ENCODE measurements around the gene CD79A. TPM values are rescaled to one million over a fixed set of nuclear protein-coding genes. Genes with fewer than 3 reads are reported as not detected.

CD79A gene
- total RNA-seq, 2 experiments from 2014 or later, result 3.7 to 3.8 TPM

GRCh38 chr19:41843371-41843770 is 33.7 kb upstream of the CD79A start:
- Histone ChIP-seq H3K27me3 (ENCODE audit: control insufficient read depth in 1 of 2, insufficient read depth in 2 of 2, low read length in 2 of 2) (peaks cover 0 to 8% of the 10 kb centered on the region in 2 experiments), H3K27ac (ENCODE audit: low read depth in 1 of 2, low read length in 2 of 2) (no peak overlapping the region), H3K36me3 (ENCODE audit: insufficient read depth, low read length) (no peaks in the 10 kb centered on the region), H3K4me1 (ENCODE audit: insufficient read depth, low read length) (no peaks in the 10 kb centered on the region), H3K4me3 (ENCODE audit: low read length) (no peak overlapping the region), H3K9me3 (ENCODE audit: control insufficient read depth in 1 of 2, insufficient read depth in 1 of 2, low read length in 2 of 2) (peaks cover 0 to 10% of the 10 kb centered on the region in 2 experiments)
- CTCF ChIA-PET, result interaction anchor here (0.5 to 0.6 kb wide), 2 partner anchors 11 to 170 kb away, joined by 3 to 5 read pairs; no protein-coding TSS in a partner anchor
- DNase-seq, result no peak
- Mint-ChIP-seq H3K27ac (no peak overlapping the region), H3K4me3 (no peak overlapping the region), H3K36me3 (ENCODE audit: low read depth) (no peaks in the 10 kb centered on the region), H3K4me1 (ENCODE audit: low read depth) (no peaks in the 10 kb centered on the region), H3K27me3 (peaks cover 12% of the 10 kb centered on the region), H3K9me3 (no peaks in the 10 kb centered on the region)
- POLR2A ChIA-PET, result no interaction called here
- intact Hi-C loops (cut with DNase I, micrococcal nuclease), result no loop called here
- TF ChIP-seq CTCF (IDR thresholded peaks at IDR 0.05), result no peak
- no peak for ATAC-seq (ENCODE audit: poor library complexity)

DNA sequence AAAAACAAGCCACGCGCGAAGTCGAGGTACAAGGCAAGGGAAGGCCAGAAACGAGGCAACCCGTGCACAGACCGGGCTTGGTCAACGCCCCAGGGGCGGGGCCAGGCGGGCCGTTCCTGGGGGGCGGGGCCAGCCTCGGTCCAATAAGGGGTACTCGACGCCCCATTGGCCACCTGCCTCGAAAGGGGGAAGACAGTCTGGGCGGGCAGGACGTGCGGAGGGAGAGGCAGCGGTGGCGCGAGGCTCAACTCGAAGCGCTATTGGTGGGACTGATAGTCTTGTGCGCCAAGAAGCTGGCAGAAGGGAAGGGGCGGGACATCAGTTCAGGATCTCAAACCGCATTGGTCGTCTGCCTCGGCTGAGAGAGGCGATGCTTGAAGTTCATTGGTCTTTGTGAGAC is 32.5 kb upstream of the CD79A start, which contains the start of gene LYPD4:
TSS of gene LYPD4 (minus strand) at position 83 of the 400 bp plus-strand sequence. CDS start 5,398 bp downstream, outside the sequence.
- DNase-seq (no peak), ATAC-seq (ENCODE audit: poor library complexity) (no peak)
- no peaks in the 10 kb centered on the region for H3K27me3 Mint-ChIP-seq
- Histone ChIP-seq H3K36me3 (ENCODE audit: insufficient read depth, low read length) (no peaks in the 10 kb centered on the region), H3K4me1 (ENCODE audit: insufficient read depth, low read length) (no peaks in the 10 kb centered on the region), H3K27ac (ENCODE audit: low read depth in 1 of 2, low read length in 2 of 2) (no peak within 1 kb of the TSS), H3K27me3 (ENCODE audit: control insufficient read depth in 1 of 2, insufficient read depth in 2 of 2, low read length in 2 of 2) (no peaks in the 10 kb centered on the region), H3K4me3 (ENCODE audit: low read length) (no peak within 1 kb of the TSS), H3K9me3 (ENCODE audit: control insufficient read depth in 1 of 2, insufficient read depth in 1 of 2, low read length in 2 of 2) (peaks cover 0 to 10% of the 10 kb centered on the region in 2 experiments)
- H3K4me1 Mint-ChIP-seq (ENCODE audit: low read depth), result no peaks in the 10 kb centered on the region
- no peak within 1 kb of the TSS for H3K4me3 Mint-ChIP-seq
- intact Hi-C loops (cut with DNase I, micrococcal nuclease), result no loop called here
- H3K27ac Mint-ChIP-seq, result no peak within 1 kb of the TSS
- POLR2A ChIA-PET, result no interaction called here
- no peaks in the 10 kb centered on the region for H3K36me3 Mint-ChIP-seq (ENCODE audit: low read depth)
- no peaks in the 10 kb centered on the region for H3K9me3 Mint-ChIP-seq
- CTCF ChIA-PET, result no interaction called here
- no peak for TF ChIP-seq CTCF (IDR thresholded peaks at IDR 0.05)

GRCh38 chr19:41845001-41845050 is 32.3 kb upstream of the CD79A start, which contains the start of gene DMRTC2:
Gene DMRTC2, plus strand, starts transcription at chr19:41845042. Its CDS starts 2,387 bp downstream, at chr19:41847429.
- H3K27ac ChIP-seq (ENCODE audit: low read depth in 1 of 2, low read length in 2 of 2), result no peak within 1 kb of the TSS
- H3K4me1 ChIP-seq (ENCODE audit: insufficient read depth, low read length), result no peaks in the 10 kb centered on the region
- H3K4me3 ChIP-seq (ENCODE audit: low read length), result no peak within 1 kb of the TSS
- H3K9me3 ChIP-seq (ENCODE audit: control insufficient read depth in 1 of 2, insufficient read depth in 1 of 2, low read length in 2 of 2), result peaks cover 0 to 10% of the 10 kb centered on the region in 2 experiments
- ChIA-PET CTCF (no interaction called here), POLR2A (no interaction called here)
- Mint-ChIP-seq H3K36me3 (ENCODE audit: low read depth) (no peaks in the 10 kb centered on the region), H3K9me3 (no peaks in the 10 kb centered on the region), H3K27ac (no peak within 1 kb of the TSS), H3K27me3 (no peaks in the 10 kb centered on the region), H3K4me1 (ENCODE audit: low read depth) (no peaks in the 10 kb centered on the region), H3K4me3 (no peak within 1 kb of the TSS)
- ATAC-seq (ENCODE audit: poor library complexity) (no peak), DNase-seq (no peak)
- TF ChIP-seq CTCF (IDR thresholded peaks at IDR 0.05), result no peak
- H3K27me3 ChIP-seq (ENCODE audit: control insufficient read depth in 1 of 2, insufficient read depth in 2 of 2, low read length in 2 of 2), result no peaks in the 10 kb centered on the region
- intact Hi-C loops (cut with DNase I, micrococcal nuclease), result no loop called here
- H3K36me3 ChIP-seq (ENCODE audit: insufficient read depth, low read length), result no peaks in the 10 kb centered on the region

Measured in CD4-positive, alpha-beta T cell (primary cell).